ENCODE measurements around the gene EMID1. TPM values are rescaled to one million over a fixed set of nuclear protein-coding genes. Genes with fewer than 3 reads are reported as not detected.

EMID1 gene
- total RNA-seq, 4 donors from 2014 or later: 2.8 to 4.8 (median 3.6) TPM

DNA sequence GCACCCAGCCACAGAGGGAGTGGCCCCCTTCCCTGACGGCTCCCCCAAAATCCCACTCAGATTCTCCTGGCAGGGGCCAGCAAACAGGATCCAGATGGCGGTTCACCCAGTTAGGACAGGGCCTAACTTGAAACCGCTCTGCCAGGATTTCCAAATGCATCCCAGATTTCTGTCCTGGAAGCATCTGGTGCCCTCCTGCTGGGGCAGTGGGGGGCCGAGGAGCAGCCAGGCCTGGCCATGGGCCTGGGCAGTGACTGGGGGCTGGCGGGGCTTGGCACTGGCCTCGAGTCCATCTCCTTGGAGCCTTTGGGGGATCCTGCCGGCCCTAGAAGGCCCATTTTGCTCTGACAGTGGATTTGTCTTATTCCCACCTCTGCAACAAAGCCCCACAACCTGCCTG, 17.9 kb upstream of the EMID1 start:
- TF ChIP-seq, protein P1, sequence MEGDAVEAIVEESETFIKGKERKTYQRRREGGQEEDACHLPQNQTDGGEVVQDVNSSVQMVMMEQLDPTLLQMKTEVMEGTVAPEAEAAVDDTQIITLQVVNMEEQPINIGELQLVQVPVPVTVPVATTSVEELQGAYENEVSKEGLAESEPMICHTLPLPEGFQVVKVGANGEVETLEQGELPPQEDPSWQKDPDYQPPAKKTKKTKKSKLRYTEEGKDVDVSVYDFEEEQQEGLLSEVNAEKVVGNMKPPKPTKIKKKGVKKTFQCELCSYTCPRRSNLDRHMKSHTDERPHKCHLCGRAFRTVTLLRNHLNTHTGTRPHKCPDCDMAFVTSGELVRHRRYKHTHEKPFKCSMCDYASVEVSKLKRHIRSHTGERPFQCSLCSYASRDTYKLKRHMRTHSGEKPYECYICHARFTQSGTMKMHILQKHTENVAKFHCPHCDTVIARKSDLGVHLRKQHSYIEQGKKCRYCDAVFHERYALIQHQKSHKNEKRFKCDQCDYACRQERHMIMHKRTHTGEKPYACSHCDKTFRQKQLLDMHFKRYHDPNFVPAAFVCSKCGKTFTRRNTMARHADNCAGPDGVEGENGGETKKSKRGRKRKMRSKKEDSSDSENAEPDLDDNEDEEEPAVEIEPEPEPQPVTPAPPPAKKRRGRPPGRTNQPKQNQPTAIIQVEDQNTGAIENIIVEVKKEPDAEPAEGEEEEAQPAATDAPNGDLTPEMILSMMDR (IDR thresholded peaks at IDR 0.05): no peak
- intact Hi-C loops (cut with DNase I; ENCODE audit: low total_unique reads): no loop called here
- no peak overlapping the region for H3K4me3 ChIP-seq (ENCODE audit: low read depth, poor library complexity, severe bottlenecking)
- DNase-seq (ENCODE audit: low spot score in 2 of 2): no peak
- 51 to 58% methylated on average over 7 of the region's 7 CpGs for WGBS, 2 donors

DNA sequence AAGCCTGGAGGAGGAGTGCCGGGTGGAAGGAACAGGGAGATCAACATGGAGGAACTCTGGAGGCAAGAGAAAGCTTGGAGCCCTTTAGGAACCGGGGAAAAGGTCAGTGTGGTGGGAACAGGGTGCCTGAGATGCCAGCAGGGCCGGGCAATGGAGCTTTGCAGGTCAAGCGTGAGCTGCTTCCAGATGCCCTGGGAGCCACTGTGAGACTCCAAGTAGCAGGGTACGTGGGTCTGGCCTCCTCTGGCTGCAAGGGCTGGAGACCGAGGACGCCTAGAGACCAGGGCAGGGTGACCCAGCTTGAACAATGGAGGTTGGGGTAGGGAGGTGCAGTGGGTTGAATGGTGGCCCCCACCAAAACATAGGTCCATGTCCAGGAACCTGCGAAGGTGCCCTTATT, 15.6 kb upstream of the EMID1 start:
- DNase-seq (ENCODE audit: low spot score in 2 of 2): no peak
- intact Hi-C loops (cut with DNase I; ENCODE audit: low total_unique reads): no loop called here
- WGBS, 2 donors: 88 to 92% methylated on average over 8 of the region's 8 CpGs
- H3K4me3 ChIP-seq (ENCODE audit: low read depth, poor library complexity, severe bottlenecking): no peak overlapping the region
- no peak for TF ChIP-seq POLR2A (IDR thresholded peaks at IDR 0.05)
- TF ChIP-seq, protein P1 (IDR thresholded peaks at IDR 0.05): no peak

DNA sequence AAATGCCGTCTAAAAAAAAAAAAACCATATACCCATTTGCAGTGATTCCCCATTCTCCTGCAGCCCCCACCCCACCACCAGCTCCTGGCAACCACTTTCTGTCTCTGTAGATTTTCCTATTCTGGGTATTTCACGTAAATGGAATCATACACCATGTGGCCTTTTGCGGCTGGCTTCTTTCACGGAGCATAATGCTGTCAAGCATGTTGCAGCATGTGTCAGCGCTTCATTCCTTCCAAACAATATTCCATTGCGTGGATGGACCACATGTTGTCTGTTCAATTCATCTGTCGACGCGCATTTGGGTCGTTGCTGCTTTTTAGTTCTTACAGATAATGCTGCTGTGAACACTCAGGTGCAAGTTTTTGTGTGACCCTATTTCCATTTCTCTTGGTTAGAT, 14.8 kb upstream of the EMID1 start:
- intact Hi-C loops (cut with DNase I; ENCODE audit: low total_unique reads): no loop called here
- no peak for DNase-seq (ENCODE audit: low spot score in 2 of 2)
- WGBS, 2 donors: 53 to 59% methylated on average over 10 of the region's 10 CpGs
- no peak for TF ChIP-seq POLR2A (IDR thresholded peaks at IDR 0.05)
- H3K4me3 ChIP-seq (ENCODE audit: low read depth, poor library complexity, severe bottlenecking): no peak overlapping the region

DNA sequence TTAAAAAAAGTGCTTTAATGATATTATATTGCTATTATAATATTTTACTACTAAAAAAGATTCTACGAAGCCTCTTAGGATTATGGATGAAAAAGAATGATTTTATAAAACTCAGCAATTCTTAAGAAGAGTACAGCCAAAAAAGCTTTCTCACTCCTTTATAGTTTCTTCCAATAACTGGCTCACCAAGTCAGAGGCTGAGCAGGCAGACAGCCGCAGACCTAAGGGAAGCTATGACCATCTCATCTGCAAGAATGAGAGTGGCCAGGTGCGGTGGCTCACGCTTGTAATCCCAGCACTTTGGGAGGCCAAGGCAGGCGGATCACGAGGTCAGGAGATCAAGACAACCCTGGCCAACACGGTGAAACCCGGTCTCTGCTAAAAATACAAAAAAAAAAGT, 12.7 kb upstream of the EMID1 start:
- no peak for DNase-seq (ENCODE audit: low spot score in 2 of 2)
- no peak overlapping the region for H3K4me3 ChIP-seq (ENCODE audit: low read depth, poor library complexity, severe bottlenecking)
- TF ChIP-seq, protein P1 (IDR thresholded peaks at IDR 0.05): no peak
- no peak for TF ChIP-seq POLR2A (IDR thresholded peaks at IDR 0.05)
- intact Hi-C loops (cut with DNase I; ENCODE audit: low total_unique reads): no loop called here
- 67 to 73% methylated on average over 8 of the region's 8 CpGs for WGBS, 2 donors

DNA sequence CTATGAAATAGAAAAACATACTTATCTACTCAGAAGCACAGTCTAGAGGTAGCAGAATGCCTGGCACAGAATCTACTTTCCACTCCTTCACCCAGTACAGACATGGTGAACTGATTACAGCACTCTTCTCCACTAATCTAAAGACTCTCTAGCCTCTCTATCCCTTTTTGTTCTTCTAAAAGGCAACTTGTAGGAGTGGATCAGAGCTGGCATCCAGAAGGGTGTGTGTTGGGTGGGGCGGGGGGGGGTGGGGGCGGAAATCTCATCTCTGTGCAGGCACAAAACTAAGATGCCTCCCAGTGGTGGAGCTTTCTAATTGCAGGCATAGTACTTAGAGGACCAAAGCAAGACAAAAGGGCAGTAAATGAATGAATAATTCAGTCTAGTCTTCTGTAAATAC, 11.5 kb upstream of the EMID1 start:
- intact Hi-C loops (cut with DNase I; ENCODE audit: low total_unique reads): no loop called here
- 90 to 94% methylated on average over 2 of the region's 2 CpGs for WGBS, 2 donors
- no peak for DNase-seq (ENCODE audit: low spot score in 2 of 2)
- TF ChIP-seq, protein P1 (IDR thresholded peaks at IDR 0.05): no peak
- TF ChIP-seq POLR2A (IDR thresholded peaks at IDR 0.05): no peak
- no peak overlapping the region for H3K4me3 ChIP-seq (ENCODE audit: low read depth, poor library complexity, severe bottlenecking)

DNA sequence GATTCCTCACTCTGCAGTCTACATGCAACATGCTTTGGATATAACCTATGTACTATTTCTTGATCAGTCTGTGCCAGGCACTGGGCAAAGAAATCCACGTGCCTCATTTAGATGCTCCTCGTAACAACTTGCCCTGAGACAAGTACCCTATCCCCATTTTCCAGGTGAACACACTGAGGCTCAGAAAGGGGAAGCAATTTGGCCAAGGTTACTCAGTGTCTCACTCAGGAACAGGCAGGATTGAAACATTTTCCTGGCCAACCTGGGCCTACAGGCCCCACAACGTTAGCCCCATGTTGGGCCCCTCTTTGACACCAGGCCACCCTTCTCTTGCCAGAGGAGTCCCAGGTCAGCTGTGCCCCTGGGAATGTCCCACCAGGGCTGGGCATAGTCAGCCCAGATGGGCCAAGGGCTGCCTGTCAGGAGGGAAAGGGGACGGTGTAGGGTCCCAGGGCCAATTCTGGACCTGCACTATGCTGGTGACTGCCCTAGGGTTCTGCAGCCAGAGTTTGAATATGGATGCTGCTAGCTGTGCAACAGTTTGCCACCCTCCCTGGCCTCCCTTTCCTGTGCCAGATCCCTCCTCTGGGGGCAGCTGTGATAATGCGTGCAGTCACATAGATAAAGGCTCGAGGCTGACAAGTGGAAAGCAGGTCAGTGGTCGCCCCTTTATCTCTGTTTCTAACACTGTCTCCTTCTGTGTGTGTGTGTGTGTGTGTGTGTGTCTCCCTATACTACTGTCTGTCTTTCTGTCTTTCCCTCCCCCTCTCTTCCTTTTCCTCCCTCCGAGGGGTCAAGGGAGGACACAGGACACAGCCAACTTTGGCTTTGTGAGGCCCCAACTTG, 10.4 kb upstream of the EMID1 start:
- 76 to 84% methylated on average over 8 of the region's 8 CpGs for WGBS, 2 donors
- no peak for TF ChIP-seq POLR2A (IDR thresholded peaks at IDR 0.05)
- no peak for DNase-seq (ENCODE audit: low spot score in 2 of 2)
- H3K4me3 ChIP-seq (ENCODE audit: low read depth, poor library complexity, severe bottlenecking): no peak overlapping the region
- intact Hi-C loops (cut with DNase I; ENCODE audit: low total_unique reads): no loop called here
